ENCODE results near the gene CYYR1. TPM values are rescaled to one million over a fixed set of nuclear protein-coding genes. Genes with fewer than 3 reads are reported as not detected.
A peak's percentile ranks its signal among the peaks of the same experiment; 100 is the strongest.

Gene CYYR1
- total RNA-seq, 2 donors from 2014 or later, result 19.9 to 27.8 TPM

DNA sequence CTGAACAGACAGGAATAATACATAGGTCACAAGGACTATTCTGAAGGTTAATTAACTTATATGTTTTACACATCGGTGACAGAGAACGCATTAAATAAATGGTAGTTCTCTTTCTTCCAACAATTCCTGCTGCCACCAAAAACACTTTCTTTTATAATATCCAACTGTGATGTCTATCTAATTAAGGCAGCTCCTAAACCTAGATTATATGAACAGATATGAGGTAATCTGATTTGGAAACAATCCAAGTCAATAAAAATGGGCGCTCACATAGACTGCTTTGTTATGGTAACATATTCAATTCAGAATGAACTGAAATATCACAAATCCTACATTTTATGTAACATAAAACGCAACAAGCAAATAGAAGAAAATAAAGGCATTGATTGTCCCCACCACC lies 16.0 kb downstream of the CYYR1 start:
- ATAC-seq, result no peak
- intact Hi-C loops (cut with DNase I), result no loop called here

DNA sequence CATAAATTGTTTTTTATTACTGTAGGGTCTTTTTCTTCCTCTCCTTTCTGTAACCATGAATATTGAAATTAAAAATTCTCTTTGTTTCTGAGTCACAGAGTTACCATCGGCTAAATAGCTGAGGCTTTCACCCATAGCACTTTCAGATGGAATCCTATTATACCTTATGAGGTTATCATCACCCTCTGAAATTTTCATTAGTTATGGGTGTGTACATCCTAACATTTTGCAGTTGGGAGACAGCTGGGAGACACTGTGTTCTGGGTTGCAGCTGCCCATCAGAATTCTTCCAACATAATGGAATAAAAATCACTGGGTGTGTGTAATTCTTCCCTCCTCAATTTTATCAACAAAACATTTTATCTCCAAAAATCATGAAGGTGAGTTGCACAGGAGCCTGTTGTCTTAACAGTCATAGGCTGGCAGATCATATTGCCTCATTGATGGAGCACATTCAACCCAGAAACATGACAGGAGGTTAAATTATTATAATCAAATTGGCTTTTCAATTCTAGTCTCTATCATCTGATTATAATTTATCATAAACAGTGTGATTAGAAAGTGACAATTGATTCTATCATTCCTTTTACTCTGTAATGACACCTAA lies 17.4 kb downstream of the CYYR1 start:
- no peak for DNase-seq
- intact Hi-C loops (cut with DNase I), result no loop called here
- ATAC-seq, result no peak

More for the DNA sequence above, 16.0 kb downstream of the CYYR1 start:
- no peak for DNase-seq

DNA sequence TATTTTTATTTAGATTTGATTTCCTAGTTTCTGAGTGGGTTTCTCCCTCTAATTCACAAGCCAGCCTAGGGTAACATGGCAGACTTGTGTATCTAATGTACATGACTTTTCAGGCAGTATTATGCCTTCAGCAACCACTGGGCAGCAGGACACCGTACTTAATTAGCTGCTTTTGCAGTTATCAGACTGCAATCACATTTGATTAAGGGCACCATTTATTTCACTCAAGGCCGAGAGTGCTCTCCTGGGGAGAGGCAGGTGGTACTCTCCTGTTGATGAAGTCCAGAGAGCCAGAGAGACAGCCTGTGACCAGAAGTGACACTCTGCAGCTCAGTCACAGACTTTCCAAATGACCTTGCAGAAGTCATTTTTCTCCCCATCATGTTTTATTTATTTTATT lies 18.7 kb downstream of the CYYR1 start:
- intact Hi-C loops (cut with DNase I), result no loop called here
- DNase-seq (no peak), ATAC-seq (no peak)

DNA sequence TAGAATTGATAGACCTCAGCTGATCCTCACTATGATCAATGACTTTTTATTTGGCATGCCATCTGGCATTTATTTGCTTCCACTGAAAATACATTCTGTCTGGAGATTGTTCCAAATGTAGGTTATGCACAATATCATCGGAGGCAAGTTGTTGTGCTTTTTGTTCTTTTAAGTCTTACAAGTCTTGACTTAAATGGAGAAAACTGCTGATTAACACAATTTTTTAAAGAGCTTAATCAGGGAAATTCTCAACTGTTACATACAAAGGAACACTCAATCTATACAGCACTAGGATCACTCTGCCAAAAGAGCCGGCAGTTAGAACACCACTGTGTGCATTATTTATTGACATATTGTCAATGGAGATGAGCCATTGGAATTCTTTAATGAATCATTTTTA lies 19.2 kb downstream of the CYYR1 start:
- intact Hi-C loops (cut with DNase I), result no loop called here
- ATAC-seq (no peak), DNase-seq (no peak)

DNA sequence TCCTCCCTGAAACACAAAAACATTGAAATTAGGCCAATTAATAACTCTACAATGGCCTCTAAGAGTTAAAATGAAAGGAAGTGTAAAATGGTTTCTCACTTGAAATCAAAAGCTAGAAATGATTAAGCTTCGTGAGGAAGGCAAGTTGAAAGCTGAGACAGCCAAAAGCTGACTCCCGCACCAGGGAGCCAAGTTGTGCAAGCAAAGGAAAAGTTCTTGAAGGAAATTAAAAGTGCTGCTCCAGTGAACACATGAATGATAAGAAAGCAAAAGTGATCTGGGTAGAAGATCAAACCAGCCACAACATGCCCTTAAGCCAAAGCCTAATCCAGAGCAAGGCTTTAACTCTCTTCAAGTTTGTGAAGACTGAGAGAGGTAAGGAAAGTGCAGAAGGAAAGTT lies 22.8 kb downstream of the CYYR1 start:
- DNase-seq, result no peak
- intact Hi-C loops (cut with DNase I), result no loop called here
- peak in 1 of 2 donors; percentile 8 for ATAC-seq

DNA sequence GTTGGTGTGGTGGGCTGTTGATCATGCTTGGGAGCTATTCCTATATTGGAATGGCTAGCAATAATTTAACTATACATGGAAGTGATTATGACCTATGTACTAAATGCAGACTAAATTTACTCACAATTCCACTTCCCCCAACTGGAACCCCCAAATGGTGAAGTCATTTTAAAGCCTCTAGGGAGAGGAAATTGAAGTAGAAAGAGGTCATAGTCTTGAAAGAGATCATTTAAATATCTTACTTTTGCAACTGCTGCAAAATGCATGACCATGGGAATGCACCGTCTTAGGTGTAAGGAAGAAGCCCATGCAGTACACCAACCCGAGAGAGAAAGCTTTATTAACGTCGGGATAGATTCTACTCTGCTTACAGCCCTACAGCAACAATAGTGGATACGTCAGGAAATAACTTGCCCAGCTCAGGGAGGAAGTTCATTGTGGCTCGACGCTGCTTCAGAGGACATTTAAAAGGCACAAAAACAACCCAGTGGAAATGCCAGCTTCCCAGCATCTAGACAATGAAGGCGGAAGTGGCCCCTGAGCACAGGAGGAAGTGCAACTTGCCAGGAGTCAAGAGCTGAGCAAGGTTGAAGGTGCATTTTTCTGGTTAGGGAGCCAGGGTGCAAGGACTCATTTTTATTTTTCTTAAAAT lies 26.5 kb downstream of the CYYR1 start:
- DNase-seq (peak; percentile 30), ATAC-seq (peak; percentile 63 to 67)
- intact Hi-C loops (cut with DNase I), result no loop called here

DNA sequence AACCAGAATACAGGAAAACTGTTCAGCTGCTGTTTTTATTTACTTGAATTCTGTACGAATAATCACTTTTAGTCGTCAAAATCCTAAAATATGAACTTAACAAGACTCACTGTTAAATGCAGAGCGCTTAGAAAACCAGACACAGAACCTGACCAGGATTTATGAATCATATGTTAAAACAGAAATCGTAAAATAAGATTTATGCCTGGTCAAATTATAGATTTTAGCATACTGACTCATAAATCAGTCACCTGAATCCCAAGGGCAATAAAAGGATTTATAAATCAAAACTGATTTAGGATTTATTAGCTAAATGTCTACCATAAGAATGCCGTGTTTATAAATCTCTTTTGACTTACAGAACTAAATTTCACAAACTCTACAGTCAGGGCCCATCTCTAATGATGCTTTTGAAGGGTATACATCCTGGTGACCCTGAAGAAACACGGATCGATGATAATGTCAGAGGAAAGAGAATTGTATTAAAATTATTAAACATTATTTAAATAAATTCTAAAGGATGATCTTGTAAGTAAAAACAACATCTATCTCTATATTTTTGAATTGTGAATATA lies 28.8 kb downstream of the CYYR1 start:
- ATAC-seq (no peak), DNase-seq (no peak)
- intact Hi-C loops (cut with DNase I), result no loop called here

DNA sequence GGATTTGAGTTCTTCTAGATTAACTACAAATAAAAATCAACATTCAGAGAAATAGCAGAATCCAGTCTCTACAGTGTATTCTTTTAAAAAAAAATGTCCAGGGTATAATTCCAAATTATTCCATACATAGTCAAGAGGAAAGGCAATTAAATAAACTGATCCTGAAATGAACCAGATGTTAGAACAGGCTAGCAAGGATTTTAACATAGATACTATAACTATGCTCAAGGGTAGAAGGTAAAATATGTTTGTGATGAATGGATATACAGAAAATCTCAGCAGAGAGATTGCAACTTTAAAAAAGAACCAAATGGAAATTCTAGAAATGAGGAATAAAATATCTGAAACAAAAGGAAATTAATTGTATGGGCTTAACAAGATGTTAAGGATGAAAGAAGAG lies 32.4 kb downstream of the CYYR1 start:
- ATAC-seq (no peak), DNase-seq (no peak)
- intact Hi-C loops (cut with DNase I), result no loop called here

DNA sequence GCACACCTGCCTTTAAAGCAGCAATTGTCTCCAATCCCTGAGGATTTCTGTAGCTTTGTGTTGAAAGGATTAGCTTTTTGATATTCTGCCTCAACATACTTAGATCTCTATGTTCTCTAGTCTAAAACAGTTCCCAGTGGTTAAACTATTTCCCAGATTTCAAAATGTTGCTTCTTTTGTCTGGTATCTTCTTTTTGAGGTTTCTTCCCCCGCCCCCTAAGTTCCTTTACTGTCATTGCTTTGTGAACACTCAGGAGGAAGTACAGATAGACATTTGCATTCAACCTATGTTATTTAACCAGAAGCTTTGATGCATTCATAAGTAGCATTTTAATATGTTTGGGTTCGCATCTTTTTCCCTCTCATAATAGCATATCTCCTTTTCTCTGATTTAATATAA lies 33.5 kb downstream of the CYYR1 start:
- DNase-seq (no peak), ATAC-seq (no peak)
- intact Hi-C loops (cut with DNase I), result no loop called here

DNA sequence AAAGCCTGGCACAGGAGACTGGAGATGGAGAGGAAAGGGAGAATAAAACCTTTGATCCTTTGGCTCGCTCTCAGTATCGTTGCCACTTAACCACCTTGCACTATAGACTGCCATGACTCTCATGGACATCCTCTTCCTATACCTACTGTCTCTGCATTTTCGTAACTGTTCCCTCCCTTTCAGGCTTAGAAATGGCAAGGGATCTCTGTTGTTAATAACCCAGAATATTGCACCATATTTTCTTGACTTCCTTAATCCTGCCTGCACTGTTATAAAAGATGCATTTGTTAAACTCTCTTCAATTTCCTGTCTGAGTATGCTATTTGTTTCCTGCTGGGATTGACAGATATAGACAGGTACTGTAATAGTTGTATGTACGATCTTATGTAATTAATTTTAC lies 38.6 kb downstream of the CYYR1 start:
- ATAC-seq, result no peak
- DNase-seq, result no peak
- intact Hi-C loops (cut with DNase I), result no loop called here

DNA sequence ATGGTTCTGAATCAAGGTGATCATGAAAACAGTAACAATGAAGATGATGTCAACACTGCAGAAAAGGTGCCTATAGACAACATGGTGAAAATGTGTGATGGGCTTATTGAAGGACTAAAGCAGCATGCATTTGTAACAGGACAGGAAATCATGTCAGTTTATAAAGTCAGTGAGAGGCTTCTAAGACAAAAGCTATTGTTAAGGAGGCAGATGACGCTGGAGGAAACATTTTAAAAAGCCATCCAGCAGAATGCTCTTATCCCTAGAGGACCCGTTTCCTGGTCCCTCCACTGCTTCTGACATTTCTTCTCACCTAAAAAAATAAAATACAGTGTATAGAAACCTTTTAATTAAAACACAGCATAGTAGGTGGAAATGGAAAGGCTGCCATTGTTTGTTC lies 40.9 kb downstream of the CYYR1 start:
- ATAC-seq (no peak), DNase-seq (no peak)
- intact Hi-C loops (cut with DNase I), result no loop called here

DNA sequence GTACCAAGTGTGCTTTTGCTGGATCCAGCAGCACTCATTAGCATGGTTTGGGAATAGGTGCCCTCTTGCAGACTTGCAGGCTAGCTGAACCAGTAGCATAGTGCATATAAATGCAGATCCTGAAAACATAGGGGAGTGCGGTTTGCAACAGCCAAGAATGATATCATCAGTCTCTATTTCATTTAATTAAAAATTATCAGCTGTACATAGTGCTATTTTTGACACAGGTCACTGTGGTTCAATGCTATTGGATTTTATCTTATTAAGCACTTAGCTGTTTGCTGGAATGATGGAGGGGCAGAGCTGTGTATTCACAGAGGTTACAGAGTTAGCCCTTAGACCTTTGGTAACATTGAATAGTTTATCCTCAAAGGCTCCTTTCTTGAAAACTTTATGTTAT lies 43.6 kb downstream of the CYYR1 start:
- DNase-seq (no peak), ATAC-seq (no peak)
- intact Hi-C loops (cut with DNase I), result no loop called here

DNA sequence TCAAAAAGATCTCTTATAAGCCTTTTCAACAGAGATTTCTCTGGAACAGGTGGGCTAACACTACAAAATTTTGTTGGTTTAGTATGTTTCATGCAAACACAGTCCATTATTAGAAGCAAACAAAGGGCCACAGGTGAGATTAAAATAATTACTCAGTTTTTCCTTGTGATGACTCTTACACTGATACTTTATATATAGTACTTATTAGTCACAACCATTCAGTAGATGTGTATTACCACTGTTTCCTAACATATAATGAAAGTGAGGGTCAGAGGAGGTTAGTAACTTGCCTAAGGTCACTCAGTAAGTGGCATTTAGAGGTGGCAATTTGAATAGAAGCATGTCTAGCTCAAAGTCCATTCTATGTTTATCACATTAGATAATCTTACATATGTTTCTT lies 44.2 kb downstream of the CYYR1 start:
- ATAC-seq (no peak), DNase-seq (no peak)
- intact Hi-C loops (cut with DNase I), result no loop called here

DNA sequence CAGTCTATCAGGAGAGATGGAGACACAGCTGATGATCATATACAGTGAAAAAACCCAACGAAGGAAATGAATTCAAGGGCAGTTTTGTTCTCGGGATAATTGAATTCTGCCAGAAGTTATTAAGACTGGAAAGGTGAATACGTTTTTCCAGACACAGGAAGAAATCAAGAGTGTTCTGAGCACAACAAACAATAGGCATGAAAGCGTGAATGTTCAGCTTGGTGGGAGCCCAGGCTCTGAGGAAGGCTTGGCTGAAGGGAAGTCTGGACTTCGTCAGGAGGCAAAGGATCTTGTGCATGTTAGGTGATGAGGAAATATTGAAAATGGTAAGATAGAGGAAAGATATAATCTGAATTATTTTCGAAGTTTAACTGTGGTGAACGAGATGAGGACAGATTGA lies 50.4 kb downstream of the CYYR1 start:
- DNase-seq (no peak), ATAC-seq (no peak)
- intact Hi-C loops (cut with DNase I), result no loop called here

DNA sequence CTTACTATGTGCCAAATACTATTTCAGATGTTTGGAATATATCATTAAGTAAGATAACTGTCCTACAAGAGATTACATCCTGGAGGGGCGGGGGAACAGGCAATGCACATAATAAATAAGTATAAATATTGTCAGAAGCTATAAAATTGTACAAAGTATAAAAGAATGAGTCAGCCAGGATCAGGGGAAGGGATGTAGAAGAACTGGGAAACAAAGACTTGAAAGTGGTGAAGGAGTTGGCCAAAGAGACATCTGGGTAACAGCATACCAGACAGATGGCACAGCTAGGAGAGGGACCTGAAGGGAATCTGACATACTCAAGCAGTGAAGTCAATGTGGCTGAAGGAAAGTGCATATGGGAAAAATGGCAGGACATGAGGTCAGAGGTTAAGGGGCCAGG lies 53.9 kb downstream of the CYYR1 start:
- ATAC-seq (no peak), DNase-seq (no peak)
- intact Hi-C loops (cut with DNase I), result no loop called here

DNA sequence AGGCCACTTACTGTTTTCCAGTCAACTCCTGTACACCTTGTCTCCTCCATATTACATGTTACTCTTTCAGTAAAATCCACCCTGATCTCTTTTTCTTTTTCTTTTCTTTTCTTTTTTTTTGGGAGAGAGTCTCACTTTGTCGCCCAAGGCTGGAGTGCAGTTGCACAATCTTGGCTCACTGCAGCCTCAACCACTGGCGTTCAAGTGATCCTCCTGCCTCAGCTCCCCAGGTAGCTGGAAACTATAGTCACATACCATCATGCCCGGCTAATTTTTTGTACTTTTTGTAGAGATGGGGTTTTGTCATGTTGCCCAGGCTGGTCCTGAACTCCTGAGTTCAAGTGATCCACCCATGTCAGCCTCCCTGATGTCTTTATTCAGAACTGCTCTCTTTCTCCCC lies 57.8 kb downstream of the CYYR1 start:
- intact Hi-C loops (cut with DNase I), result no loop called here
- no peak for ATAC-seq
- DNase-seq, result no peak

DNA sequence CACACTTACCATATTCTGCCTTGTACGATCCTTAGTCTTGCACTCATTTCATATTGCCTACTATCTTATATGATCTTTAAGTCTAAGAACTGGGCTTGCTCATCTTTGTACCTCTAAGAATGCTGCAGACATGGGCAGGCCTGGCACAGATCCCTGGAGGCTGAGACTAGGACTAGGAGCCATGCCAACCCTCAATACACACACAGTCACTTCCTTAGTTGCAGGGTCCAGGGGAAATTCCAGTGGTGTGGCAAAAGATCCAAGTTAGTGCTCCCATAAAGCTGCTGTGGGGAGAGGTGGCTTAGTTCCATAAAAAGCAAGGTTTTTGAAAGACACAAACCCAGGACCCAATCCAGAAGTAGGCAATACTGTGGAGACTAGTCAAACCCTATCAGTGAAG lies 59.9 kb downstream of the CYYR1 start:
- no peak for DNase-seq
- ATAC-seq, result peak in 1 of 2 donors; percentile 35
- intact Hi-C loops (cut with DNase I), result no loop called here

DNA sequence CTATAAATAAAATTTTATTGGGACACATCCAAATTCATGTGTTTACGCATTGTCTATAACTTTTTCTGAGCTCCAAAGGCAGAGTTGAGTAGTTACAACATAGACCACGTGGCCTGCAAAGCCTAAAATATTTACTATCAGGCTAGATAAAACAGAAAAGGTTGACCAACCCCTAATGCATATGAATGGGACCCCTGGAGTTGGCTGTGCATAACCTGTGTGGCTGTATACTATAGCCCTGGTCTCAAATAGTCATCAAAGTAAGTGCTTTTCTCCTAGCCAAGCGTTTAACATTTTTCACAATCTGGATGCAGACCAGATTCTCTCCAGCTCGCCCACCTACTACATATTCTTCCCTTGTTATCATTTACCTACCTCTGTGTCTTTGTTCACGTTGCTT lies 60.4 kb downstream of the CYYR1 start:
- intact Hi-C loops (cut with DNase I), result no loop called here

DNA sequence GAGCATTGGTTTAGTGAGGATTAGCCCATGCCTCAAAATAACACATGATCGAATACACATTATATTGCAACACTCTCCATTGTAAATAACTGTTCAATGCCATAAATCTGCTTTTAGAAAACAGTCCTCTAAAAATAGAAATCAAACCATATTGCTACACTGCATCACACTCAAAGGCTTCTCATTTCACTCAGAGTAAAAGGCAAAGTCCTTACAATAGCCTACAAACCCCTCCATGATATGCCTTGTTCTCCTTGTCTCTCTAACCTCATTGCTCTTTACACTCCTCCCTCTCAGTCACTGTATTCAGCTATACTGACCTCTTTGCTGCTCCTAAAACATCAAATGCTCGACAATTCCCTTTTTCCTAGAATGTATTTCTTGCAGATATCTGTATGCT lies 64.2 kb downstream of the CYYR1 start:
- no peak for ATAC-seq
- DNase-seq, result no peak
- intact Hi-C loops (cut with DNase I), result no loop called here

More for the DNA sequence above, 60.4 kb downstream of the CYYR1 start:
- no peak for DNase-seq
- no peak for ATAC-seq

DNA sequence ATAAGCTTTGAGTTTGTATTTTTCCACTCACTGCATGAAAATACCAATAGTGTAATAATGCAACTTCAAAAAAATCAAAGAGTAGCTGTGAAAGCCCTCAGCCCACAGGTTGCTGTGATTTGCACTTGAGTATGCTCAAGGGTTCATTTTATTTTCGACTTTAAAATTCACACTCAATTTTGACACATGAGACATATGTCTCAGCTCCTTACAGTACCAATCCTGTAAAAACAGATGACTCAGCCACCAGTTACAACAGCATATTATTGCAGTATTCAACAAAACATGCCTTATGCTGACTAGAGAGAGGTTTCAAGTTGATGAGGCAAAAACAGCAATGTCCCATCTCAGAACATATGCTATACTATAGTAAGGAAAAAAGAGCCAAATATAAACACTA lies 66.1 kb downstream of the CYYR1 start:
- intact Hi-C loops (cut with DNase I), result no loop called here
- DNase-seq, result no peak
- ATAC-seq, result peak in 1 of 2 donors; percentile 34

DNA sequence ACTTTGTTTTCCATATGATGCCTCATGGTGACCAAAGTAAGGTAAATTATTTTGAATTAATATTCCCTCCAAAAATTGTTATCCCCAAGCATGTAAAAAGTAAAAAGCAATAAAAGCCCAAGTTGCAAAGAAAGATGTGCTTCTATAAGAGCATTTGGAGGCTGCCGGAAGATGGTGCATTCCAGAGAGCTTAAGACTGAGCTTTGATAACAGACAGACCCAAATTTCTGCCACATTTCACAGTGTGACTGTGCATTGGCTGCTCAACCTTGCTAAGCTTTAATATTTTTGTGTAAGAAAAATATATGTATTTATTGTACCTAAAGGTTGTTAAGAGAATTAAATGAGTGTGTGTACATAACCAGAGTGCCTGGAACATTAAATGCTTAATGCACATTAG lies 67.9 kb downstream of the CYYR1 start:
- DNase-seq (no peak), ATAC-seq (no peak)
- intact Hi-C loops (cut with DNase I), result no loop called here
